Panc1 (cell line): ENCODE results near the gene EXT2. TPM values are rescaled to one million over a fixed set of nuclear protein-coding genes. Genes with fewer than 3 reads are reported as not detected.

Source experiments
- ATAC-seq: fragments of 200-7000 bp; cut with Tn5 transposase; 2 replicates; pipeline ENCODE4 v1.9.1; 2020; ENCODE audit warnings: mild to moderate bottlenecking, moderate library complexity
- BruUV-seq: library from RNA; stranded (reverse); fragments of 400-500 nt; replicated peaks from 2 replicates; lab custom pipeline; 2021; lab: Mats Ljungman, UMichigan
- CTCF ChIA-PET: fragments of 300-600 bp; sonication (Branson Sonifier 250); formaldehyde crosslinking; loops from one replicate; lab custom pipeline; 2022; ENCODE audit warnings: antibody characterized with exemption; lab: Charles Lee
- POLR2A ChIA-PET: fragments of 300-600 bp; sonication (Branson Sonifier 250); formaldehyde crosslinking; loops from one replicate; lab custom pipeline; 2022; ENCODE audit warnings: antibody characterized with exemption; lab: Charles Lee
- DNase-seq: peaks from one replicate; pipeline ENCODE4 v3.0.0-alpha.2; 2010; ENCODE audit warnings: low read depth, low spot score
- H3K27ac ChIP-seq: 2 replicates; pipeline ENCODE4 v1.5.1; 2011; ENCODE audit warnings: mild to moderate bottlenecking, low read length, inconsistent platforms
- H3K27me3 ChIP-seq: fragments of 200-500 bp; sonication (Bioruptor generic); 2 replicates; pipeline ENCODE4 v1.6.0; 2014; ENCODE audit warnings: low read length, inconsistent platforms; ENCODE audit not compliant: control insufficient read depth, insufficient read depth
- H3K36me3 ChIP-seq: fragments of 200-500 bp; sonication (Bioruptor generic); 2 replicates; pipeline ENCODE4 v1.5.1; 2014; ENCODE audit warnings: inconsistent platforms, mild to moderate bottlenecking, low read length, moderate library complexity; ENCODE audit not compliant: control insufficient read depth, insufficient read depth
- H3K4me1 ChIP-seq: 2 replicates; pipeline ENCODE4 v1.5.1; 2011; ENCODE audit warnings: inconsistent platforms, mild to moderate bottlenecking, low read length, moderate library complexity; ENCODE audit not compliant: control insufficient read depth, insufficient read depth
- H3K4me3 ChIP-seq, 2 experiments: 2 replicates each; pipeline ENCODE4 v1.5.1; 2011 to 2012; ENCODE audit warnings: low read depth in 2 of 2, low read length in 2 of 2, mild to moderate bottlenecking in 2 of 2, inconsistent platforms in 1 of 2, moderate library complexity in 1 of 2
- H3K9me3 ChIP-seq: fragments of 200-500 bp; sonication (Bioruptor generic); 2 replicates; pipeline ENCODE4 v1.5.1; 2014; ENCODE audit warnings: low read depth, mild to moderate bottlenecking, inconsistent platforms, low read length, moderate library complexity; ENCODE audit not compliant: control insufficient read depth, insufficient read depth
- CTCF ChIP-seq: fragments of 450-650 bp; IDR thresholded peaks from 2 replicates; pipeline ENCODE4 v1.5.1; 2017; ENCODE audit warnings: mild to moderate bottlenecking
- POLR2AphosphoS5 ChIP-seq: IDR thresholded peaks from 2 replicates; pipeline ENCODE4 v1.6.1; 2012; ENCODE audit warnings: mild to moderate bottlenecking, low read depth, low read length, moderate library complexity
- REST ChIP-seq, 2 experiments: IDR thresholded peaks; 2 replicates each; pipeline ENCODE4 v1.6.1; 2011 to 2012; ENCODE audit warnings: low read depth in 2 of 2, control low read depth in 1 of 2, low read length in 1 of 2, mild to moderate bottlenecking in 1 of 2, moderate library complexity in 1 of 2; ENCODE audit not compliant: insufficient read depth in 1 of 2
- SIN3A ChIP-seq: IDR thresholded peaks from 2 replicates; pipeline ENCODE4 v1.6.1; 2012; ENCODE audit warnings: low read depth, mild to moderate bottlenecking, low read length, moderate library complexity, borderline replicate concordance; ENCODE audit not compliant: insufficient read depth
- TCF7L2 ChIP-seq: IDR thresholded peaks from 2 replicates; pipeline ENCODE4 v1.6.1; 2011; ENCODE audit warnings: mild to moderate bottlenecking, low read depth, low read length, inconsistent platforms
- in situ Hi-C: cut with HindIII; loops from 2 replicates; pipeline ENCODE4 v1.10.0; 2016; ENCODE audit warnings: low sequenced_read_pairs, low pct_unique_long_range_greater_than_20kb
- intact Hi-C: fragments of 100-400 bp; cut with micrococcal nuclease; formaldehyde crosslinking; loops from one replicate; pipeline ENCODE4 v1.10.0; 2022; ENCODE audit not compliant: unreplicated experiment
- total RNA-seq: library from RNA; stranded (reverse); gene quantifications from one replicate; pipeline ENCODE4 v1.2.1, GENCODE V29; 2021; ENCODE audit not compliant: unreplicated experiment

EXT2 gene
- total RNA-seq, 1 experiment from 2014 or later: 57.5 TPM

- CTCF ChIA-PET: no interaction called here
- POLR2A ChIA-PET: no interaction called here
- H3K36me3 ChIP-seq: no peaks in the 10 kb centered on the region; the same call in 1 of the 2 replicates
- no peaks in the 10 kb centered on the region for H3K27me3 ChIP-seq
- intact Hi-C loops (no loop called here), in situ Hi-C loops (no loop called here)
- H3K27ac ChIP-seq: no peak overlapping the region
- BruUV-seq: no TSS peak
- no peak for ATAC-seq
- no peaks in the 10 kb centered on the region for H3K9me3 ChIP-seq
- H3K4me1 ChIP-seq: peaks cover 10% of the 10 kb centered on the region; the same call in 1 of the 2 replicates
- DNase-seq: no peak
- H3K4me3 ChIP-seq: no peak overlapping the region
- TF ChIP-seq REST (IDR thresholded peaks at IDR 0.05; ENCODE audit: insufficient read depth in 1 of 2, low read depth in 2 of 2, low read length in 1 of 2): no peak
- TF ChIP-seq SIN3A: no peak
- no peak for TF ChIP-seq CTCF
- TF ChIP-seq POLR2AphosphoS5: no peak
- TF ChIP-seq TCF7L2: no peak
Observed at GRCh38 chr11:44097821-44098220, 2.3 kb downstream of the EXT2 start.

GRCh38 chr11:44101098-44101497 is 5.6 kb downstream of the EXT2 start:
- H3K27ac ChIP-seq: no peak overlapping the region
- no peak for ATAC-seq
- no TSS peak for BruUV-seq
- H3K4me3 ChIP-seq: no peak overlapping the region
- peaks cover 5% of the 10 kb centered on the region; the same call in 1 of the 2 replicates for H3K4me1 ChIP-seq
- no peak for TF ChIP-seq SIN3A
- TF ChIP-seq TCF7L2: no peak
- no peak for TF ChIP-seq CTCF
- no peak for TF ChIP-seq REST (IDR thresholded peaks at IDR 0.05; ENCODE audit: insufficient read depth in 1 of 2, low read depth in 2 of 2, low read length in 1 of 2)
- no peak for TF ChIP-seq POLR2AphosphoS5
- intact Hi-C loops: no loop called here
- no peaks in the 10 kb centered on the region for H3K9me3 ChIP-seq
- in situ Hi-C loops: no loop called here
- ChIA-PET CTCF (no interaction called here), POLR2A (interaction anchor here (0.6 kb wide), 1 partner anchor 706 kb away, joined by 14 read pairs; no protein-coding TSS in a partner anchor)
- H3K36me3 ChIP-seq: no peaks in the 10 kb centered on the region; the same call in 1 of the 2 replicates
- no peaks in the 10 kb centered on the region for H3K27me3 ChIP-seq
- DNase-seq: no peak
